Measurements from ENCODE around the gene ARID3B.

DNA sequence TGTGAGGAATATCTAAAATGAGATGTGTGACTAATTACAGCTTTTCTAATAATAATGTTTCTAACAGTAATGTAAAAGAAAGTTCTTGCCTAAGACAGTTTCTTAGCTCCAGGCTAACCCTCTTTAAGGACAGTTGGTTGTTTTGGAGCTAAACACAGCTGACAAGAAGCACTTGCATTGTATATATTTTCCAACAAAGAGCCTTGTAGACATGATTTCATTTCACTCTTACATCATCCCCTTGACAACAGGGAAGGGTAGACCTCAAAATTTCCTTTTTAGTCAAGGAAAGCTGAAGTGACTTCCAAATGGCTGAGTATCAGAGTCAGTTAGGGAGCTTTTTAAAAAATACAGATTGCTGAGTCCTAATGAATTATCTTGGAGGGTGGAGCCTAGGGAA, 4.1 kb downstream of the ARID3B start:
- no peak for TF ChIP-seq EZH2 (IDR thresholded peaks at IDR 0.05; ENCODE audit: borderline replicate concordance, low read depth, low read length, severe bottlenecking)
- TF ChIP-seq, protein P1, sequence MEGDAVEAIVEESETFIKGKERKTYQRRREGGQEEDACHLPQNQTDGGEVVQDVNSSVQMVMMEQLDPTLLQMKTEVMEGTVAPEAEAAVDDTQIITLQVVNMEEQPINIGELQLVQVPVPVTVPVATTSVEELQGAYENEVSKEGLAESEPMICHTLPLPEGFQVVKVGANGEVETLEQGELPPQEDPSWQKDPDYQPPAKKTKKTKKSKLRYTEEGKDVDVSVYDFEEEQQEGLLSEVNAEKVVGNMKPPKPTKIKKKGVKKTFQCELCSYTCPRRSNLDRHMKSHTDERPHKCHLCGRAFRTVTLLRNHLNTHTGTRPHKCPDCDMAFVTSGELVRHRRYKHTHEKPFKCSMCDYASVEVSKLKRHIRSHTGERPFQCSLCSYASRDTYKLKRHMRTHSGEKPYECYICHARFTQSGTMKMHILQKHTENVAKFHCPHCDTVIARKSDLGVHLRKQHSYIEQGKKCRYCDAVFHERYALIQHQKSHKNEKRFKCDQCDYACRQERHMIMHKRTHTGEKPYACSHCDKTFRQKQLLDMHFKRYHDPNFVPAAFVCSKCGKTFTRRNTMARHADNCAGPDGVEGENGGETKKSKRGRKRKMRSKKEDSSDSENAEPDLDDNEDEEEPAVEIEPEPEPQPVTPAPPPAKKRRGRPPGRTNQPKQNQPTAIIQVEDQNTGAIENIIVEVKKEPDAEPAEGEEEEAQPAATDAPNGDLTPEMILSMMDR (IDR thresholded peaks at IDR 0.05; ENCODE audit: borderline replicate concordance, extremely low read depth, low read length, poor library complexity, severe bottlenecking) = no peak

Measured in DND-41 (cell line).